DMS 273 (cell line): Measurements from ENCODE around the gene FHAD1.

Experiments
- DNase-seq: peaks from one replicate; lab custom pipeline; 2025; ENCODE audit not compliant: unreplicated experiment; lab: John Stamatoyannopoulos, UW

Gene FHAD1

GRCh38 chr1:15324869-15325335, 77.9 kb downstream of the FHAD1 start:
- DNase-seq = no peak

GRCh38 chr1:15325375-15326085, 78.5 kb downstream of the FHAD1 start:
- no peak for DNase-seq

GRCh38 chr1:15326691-15327588, 79.9 kb downstream of the FHAD1 start:
- DNase-seq = peak; percentile 76

GRCh38 chr1:15328351-15329103, 81.5 kb downstream of the FHAD1 start:
- no peak for DNase-seq

- no peak for DNase-seq
These were observed 82.2 kb downstream of the FHAD1 start for GRCh38 chr1:15329104-15329820.

- DNase-seq = no peak
These were observed 83.0 kb downstream of the FHAD1 start for GRCh38 chr1:15330028-15330427.

- DNase-seq = no peak
These were observed 84.2 kb downstream of the FHAD1 start for GRCh38 chr1:15331180-15331579.

- DNase-seq = no peak
These were observed 84.7 kb downstream of the FHAD1 start for GRCh38 chr1:15331734-15332133.

GRCh38 chr1:15332525-15332924, 85.5 kb downstream of the FHAD1 start:
- DNase-seq = no peak

GRCh38 chr1:15332952-15333715, 86.1 kb downstream of the FHAD1 start:
- DNase-seq = no peak

GRCh38 chr1:15334995-15335394, 88.0 kb downstream of the FHAD1 start:
- no peak for DNase-seq

GRCh38 chr1:15336866-15337265, 89.8 kb downstream of the FHAD1 start:
- no peak for DNase-seq

GRCh38 chr1:15337656-15338402, 90.8 kb downstream of the FHAD1 start:
- no peak for DNase-seq

- DNase-seq = no peak
These were observed 92.5 kb downstream of the FHAD1 start for GRCh38 chr1:15339570-15339969.

- no peak for DNase-seq
These were observed 94.2 kb downstream of the FHAD1 start for GRCh38 chr1:15341228-15341627.

GRCh38 chr1:15341634-15342407, 94.8 kb downstream of the FHAD1 start:
- DNase-seq = peak; percentile 44

- DNase-seq = no peak
These were observed 95.5 kb downstream of the FHAD1 start for GRCh38 chr1:15342408-15342967.

- no peak for DNase-seq
These were observed 96.1 kb downstream of the FHAD1 start for GRCh38 chr1:15343099-15343498.
